Endothelial cell of umbilical vein (primary cell): ENCODE data around the gene STYXL1. TPM values are rescaled to one million over a fixed set of nuclear protein-coding genes. Genes with fewer than 3 reads are reported as not detected.

ENCODE experiments used
- BruUV-seq: library from RNA; stranded (reverse); fragments of 400-500 nt; replicated peaks from 2 replicates; lab custom pipeline; 2021; lab: Mats Ljungman, UMichigan
- CTCF ChIA-PET: fragments of 300-600, 350-600 bp; sonication (Branson Sonifier 250); formaldehyde crosslinking; loops from one replicate; lab custom pipeline; 2021; ENCODE audit warnings: antibody characterized with exemption, inconsistent platforms; lab: Charles Lee
- POLR2A ChIA-PET: fragments of 300-600, 350-600 bp; sonication (Branson Sonifier 250); formaldehyde crosslinking; loops from one replicate; lab custom pipeline; 2021; ENCODE audit warnings: antibody characterized with exemption, inconsistent platforms; lab: Charles Lee
- DNase-seq: peaks from one replicate; pipeline ENCODE4 v3.0.0-alpha.2; 2011; ENCODE audit warnings: low read depth, low spot score
- FAIRE-seq: peaks from 2 replicates; lab custom pipeline; 2011; peaks lifted over from hg19 to GRCh38; lab: Jason Lieb, UNC
- H2AFZ ChIP-seq: 2 replicates; pipeline ENCODE4 v1.6.0; 2012; ENCODE audit warnings: low read depth, low read length, control low read depth, inconsistent platforms
- H3K27ac ChIP-seq: 2 replicates; pipeline ENCODE4 v1.5.1; 2011; ENCODE audit warnings: low read depth, mild to moderate bottlenecking, control low read depth, low read length, moderate library complexity; ENCODE audit not compliant: insufficient read depth
- H3K27me3 ChIP-seq, 2 experiments: 2 replicates each; pipeline versions ENCODE4 v1.6.0 to v1.6.1; 2011; ENCODE audit warnings: low read length in 2 of 2, mixed read lengths in 1 of 2; ENCODE audit not compliant: control insufficient read depth in 2 of 2, insufficient read depth in 2 of 2
- H3K36me3 ChIP-seq, 2 experiments: 2 replicates in 1 of 2; 3 replicates in 1 of 2; pipeline ENCODE4 v1.5.1; 2011; ENCODE audit warnings: low read length in 2 of 2, mild to moderate bottlenecking in 1 of 2, moderate library complexity in 1 of 2; ENCODE audit not compliant: control insufficient read depth in 2 of 2, insufficient read depth in 2 of 2; ENCODE audit errors: extremely low read depth in 1 of 2
- H3K4me1 ChIP-seq: 3 replicates; pipeline ENCODE4 v1.5.1; 2011; ENCODE audit warnings: mild to moderate bottlenecking, low read length; ENCODE audit not compliant: control insufficient read depth, insufficient read depth; ENCODE audit errors: extremely low read depth
- H3K4me2 ChIP-seq: 2 replicates; pipeline ENCODE4 v1.6.1; 2011; ENCODE audit warnings: low read length, control low read depth, mixed read lengths; ENCODE audit not compliant: insufficient read depth
- H3K4me3 ChIP-seq, 3 experiments: fragments of 200-600 bp in 1 of 3; sonication (generic), shearing (Covaris generic) in 1 of 3; replicated peaks in 1 of 3; 2 replicates each; pipeline ENCODE4 v1.5.1; 2011 to 2016; ENCODE audit warnings: control low read depth in 3 of 3, low read length in 3 of 3, mild to moderate bottlenecking in 2 of 3, inconsistent platforms in 1 of 3, low read depth in 1 of 3, moderate library complexity in 1 of 3; ENCODE audit not compliant: insufficient read depth in 1 of 3
- H3K79me2 ChIP-seq: 2 replicates; pipeline ENCODE4 v1.6.0; 2012; ENCODE audit warnings: low read length, inconsistent platforms; ENCODE audit not compliant: control insufficient read depth, insufficient read depth
- H3K9ac ChIP-seq: replicated peaks from 2 replicates; pipeline ENCODE3; 2011; ENCODE audit warnings: low read length, control low read depth; ENCODE audit not compliant: insufficient read depth; ENCODE audit errors: extremely low read depth
- H3K9me1 ChIP-seq: replicated peaks from 3 replicates; pipeline ENCODE4 v1.6.0; 2011; ENCODE audit warnings: mild to moderate bottlenecking, low read length; ENCODE audit not compliant: control insufficient read depth, insufficient read depth; ENCODE audit errors: extremely low read depth
- H3K9me3 ChIP-seq: replicated peaks from 2 replicates; pipeline ENCODE4 v1.5.1; 2012; ENCODE audit warnings: low read length, inconsistent platforms; ENCODE audit not compliant: control insufficient read depth, insufficient read depth
- H4K20me1 ChIP-seq: replicated peaks from 2 replicates; pipeline ENCODE3; 2011; ENCODE audit warnings: mild to moderate bottlenecking, low read length; ENCODE audit not compliant: control insufficient read depth, insufficient read depth; ENCODE audit errors: extremely low read depth
- EZH2 ChIP-seq: IDR thresholded peaks from 2 replicates; pipeline ENCODE4 v1.6.1; 2012; ENCODE audit warnings: borderline replicate concordance, low read depth, mild to moderate bottlenecking, moderate library complexity, low read length, inconsistent platforms; ENCODE audit not compliant: severe bottlenecking
- FOS ChIP-seq: IDR thresholded peaks from 2 replicates; pipeline ENCODE4 v1.6.1; 2011; ENCODE audit warnings: mild to moderate bottlenecking, low read length, moderate library complexity, borderline replicate concordance; ENCODE audit not compliant: insufficient read depth
- GATA2 ChIP-seq: IDR thresholded peaks from 2 replicates; pipeline ENCODE4 v1.7.0; 2011; ENCODE audit warnings: low read depth, mild to moderate bottlenecking, moderate library complexity, mixed read lengths, low read length; ENCODE audit not compliant: insufficient read length, insufficient read depth
- JUN ChIP-seq: IDR thresholded peaks from 2 replicates; pipeline ENCODE4 v1.6.1; 2011; ENCODE audit warnings: borderline replicate concordance, low read depth; ENCODE audit not compliant: insufficient read length, insufficient read depth
- MAX ChIP-seq: IDR thresholded peaks from 2 replicates; pipeline ENCODE4 v1.6.1; 2011; ENCODE audit not compliant: insufficient read depth, insufficient read length
- MYC ChIP-seq: IDR thresholded peaks from one replicate; pipeline ENCODE4 v1.6.1; 2011; ENCODE audit warnings: mild to moderate bottlenecking, low read depth, low read length
- POLR2A ChIP-seq: IDR thresholded peaks from 2 replicates; pipeline ENCODE4 v1.6.1; 2012; ENCODE audit warnings: low read depth, mild to moderate bottlenecking, control low read depth, low read length
- POLR2AphosphoS5 ChIP-seq: IDR thresholded peaks from 2 replicates; pipeline ENCODE4 v1.6.1; 2012; ENCODE audit warnings: low read depth, mild to moderate bottlenecking, control low read depth, low read length, moderate library complexity; ENCODE audit not compliant: insufficient read depth
- dilution Hi-C: fragments of 300-500 bp; cut with MboI; formaldehyde crosslinking; loops from one replicate; pipeline ENCODE4 v1.15.0; 2019; ENCODE audit warnings: low sequenced_read_pairs; ENCODE audit not compliant: extremely low pct_ligation_motif_present
- intact Hi-C: fragments of 100-400 bp; cut with micrococcal nuclease; formaldehyde crosslinking; loops from one replicate; pipeline ENCODE4 v1.10.0; 2022
- polyA plus RNA-seq, 4 experiments: library from polyadenylated mRNA; depleted of rRNA in 3 of 4; stranded (reverse) in 3 of 4; unstranded in 1 of 4; fragments of >200 nt; gene quantifications; 2 replicates each; pipeline versions ENCODE4 v1.2.1 to v1.2.3, GENCODE V29; 2011 to 2012; ENCODE audit warnings: missing spikeins in 1 of 4
- total RNA-seq: library from RNA; stranded (reverse); gene quantifications from 2 replicates; pipeline ENCODE4 v1.2.3, GENCODE V29; 2021
- TF ChIP-seq, protein P1 (sequence below), 2 donors: IDR thresholded peaks; 1 replicate in 1 of 2; 2 replicates in 1 of 2; pipeline ENCODE4 v1.5.1; 2011; ENCODE audit warnings: low read length in 2 of 2, mild to moderate bottlenecking in 2 of 2, moderate library complexity in 2 of 2, control low read depth in 1 of 2, inconsistent platforms in 1 of 2, low read depth in 1 of 2; ENCODE audit not compliant: insufficient read depth in 1 of 2; ENCODE audit errors: extremely low read depth in 1 of 2

Gene STYXL1
- total and polyA plus RNA-seq, 2 donors (not counting 3 experiments of a cell fraction or from before 2014, with no cell fraction given): 23.0 to 67.6 TPM

- Histone ChIP-seq H3K27me3 (no peaks in the 10 kb centered on the region), H3K79me2 (no peaks in the 10 kb centered on the region), H3K4me3 (no peak overlapping the region), H3K9ac (no peak overlapping the region), H3K27ac (no peak overlapping the region), H4K20me1 (no peaks in the 10 kb centered on the region), H3K36me3 (no peaks in the 10 kb centered on the region), H2AFZ (no peak overlapping the region), H3K4me1 (peaks cover 4% of the 10 kb centered on the region), H3K4me2 (no peak overlapping the region), H3K9me1 (no peaks in the 10 kb centered on the region), H3K9me3 (no peaks in the 10 kb centered on the region)
- no peak for FAIRE-seq
- TF ChIP-seq, protein P1, sequence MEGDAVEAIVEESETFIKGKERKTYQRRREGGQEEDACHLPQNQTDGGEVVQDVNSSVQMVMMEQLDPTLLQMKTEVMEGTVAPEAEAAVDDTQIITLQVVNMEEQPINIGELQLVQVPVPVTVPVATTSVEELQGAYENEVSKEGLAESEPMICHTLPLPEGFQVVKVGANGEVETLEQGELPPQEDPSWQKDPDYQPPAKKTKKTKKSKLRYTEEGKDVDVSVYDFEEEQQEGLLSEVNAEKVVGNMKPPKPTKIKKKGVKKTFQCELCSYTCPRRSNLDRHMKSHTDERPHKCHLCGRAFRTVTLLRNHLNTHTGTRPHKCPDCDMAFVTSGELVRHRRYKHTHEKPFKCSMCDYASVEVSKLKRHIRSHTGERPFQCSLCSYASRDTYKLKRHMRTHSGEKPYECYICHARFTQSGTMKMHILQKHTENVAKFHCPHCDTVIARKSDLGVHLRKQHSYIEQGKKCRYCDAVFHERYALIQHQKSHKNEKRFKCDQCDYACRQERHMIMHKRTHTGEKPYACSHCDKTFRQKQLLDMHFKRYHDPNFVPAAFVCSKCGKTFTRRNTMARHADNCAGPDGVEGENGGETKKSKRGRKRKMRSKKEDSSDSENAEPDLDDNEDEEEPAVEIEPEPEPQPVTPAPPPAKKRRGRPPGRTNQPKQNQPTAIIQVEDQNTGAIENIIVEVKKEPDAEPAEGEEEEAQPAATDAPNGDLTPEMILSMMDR (IDR thresholded peaks at IDR 0.05; ENCODE audit: extremely low read depth in 1 of 2, insufficient read depth in 1 of 2, low read depth in 1 of 2, low read length in 2 of 2): no peak
- TF ChIP-seq EZH2 (no peak), MYC (no peak), MAX (no peak), GATA2 (no peak), FOS (no peak), POLR2A (no peak), POLR2AphosphoS5 (no peak), JUN (no peak)
- BruUV-seq: no TSS peak
- CTCF ChIA-PET: interaction anchor here (1.2 to 1.9 kb wide), 5 partner anchors 9 to 57 kb away, joined by 3 to 9 read pairs (median 4); no protein-coding TSS in a partner anchor
- intact Hi-C loops (no loop called here), dilution Hi-C loops (no loop called here)
- POLR2A ChIA-PET: no interaction called here
- no peak for DNase-seq
These were observed 25.7 kb upstream of the STYXL1 start for GRCh38 chr7:76073335-76073990.
